OCI-LY7 (cell line): ENCODE measurements around the gene CD38.

Source experiments
- EZH2phosphoT487 ChIP-seq: fragments of 200-600 bp; sonication (generic); IDR thresholded peaks from 2 replicates; pipeline ENCODE4 v1.6.1; 2018; ENCODE audit warnings: low read depth, borderline replicate concordance, mild to moderate bottlenecking, mixed run types, antibody characterized with exemption, low read length, moderate library complexity, mixed read lengths
- TF ChIP-seq, protein P1 (sequence below): fragments of 200-600 bp; sonication (generic); conservative IDR thresholded peaks from 2 replicates; pipeline ENCODE4 v1.5.1; 2014; ENCODE audit warnings: mild to moderate bottlenecking, antibody characterized with exemption, low read length, moderate library complexity, mixed read lengths

DNA sequence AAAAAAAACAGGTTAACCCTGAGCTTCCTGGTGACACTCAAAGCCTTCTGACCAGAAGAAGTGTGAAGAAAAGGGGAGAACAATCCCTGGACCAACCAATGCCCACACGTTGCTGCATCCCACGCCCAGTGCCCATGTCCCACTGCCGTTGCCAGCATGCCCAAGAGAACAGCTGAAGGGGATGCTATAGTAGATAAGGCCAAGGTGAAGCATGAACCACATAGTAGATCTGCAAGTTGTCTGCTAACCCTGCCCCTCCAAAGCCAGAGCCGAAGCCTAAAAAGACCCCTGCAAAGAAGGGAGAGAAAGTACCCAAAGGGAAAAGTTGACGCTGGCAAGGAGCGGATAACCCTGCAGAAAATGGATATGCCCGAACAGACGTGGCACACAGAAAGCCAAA, 11.3 kb upstream of the CD38 start:
- TF ChIP-seq, protein P1, sequence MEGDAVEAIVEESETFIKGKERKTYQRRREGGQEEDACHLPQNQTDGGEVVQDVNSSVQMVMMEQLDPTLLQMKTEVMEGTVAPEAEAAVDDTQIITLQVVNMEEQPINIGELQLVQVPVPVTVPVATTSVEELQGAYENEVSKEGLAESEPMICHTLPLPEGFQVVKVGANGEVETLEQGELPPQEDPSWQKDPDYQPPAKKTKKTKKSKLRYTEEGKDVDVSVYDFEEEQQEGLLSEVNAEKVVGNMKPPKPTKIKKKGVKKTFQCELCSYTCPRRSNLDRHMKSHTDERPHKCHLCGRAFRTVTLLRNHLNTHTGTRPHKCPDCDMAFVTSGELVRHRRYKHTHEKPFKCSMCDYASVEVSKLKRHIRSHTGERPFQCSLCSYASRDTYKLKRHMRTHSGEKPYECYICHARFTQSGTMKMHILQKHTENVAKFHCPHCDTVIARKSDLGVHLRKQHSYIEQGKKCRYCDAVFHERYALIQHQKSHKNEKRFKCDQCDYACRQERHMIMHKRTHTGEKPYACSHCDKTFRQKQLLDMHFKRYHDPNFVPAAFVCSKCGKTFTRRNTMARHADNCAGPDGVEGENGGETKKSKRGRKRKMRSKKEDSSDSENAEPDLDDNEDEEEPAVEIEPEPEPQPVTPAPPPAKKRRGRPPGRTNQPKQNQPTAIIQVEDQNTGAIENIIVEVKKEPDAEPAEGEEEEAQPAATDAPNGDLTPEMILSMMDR = no peak
- no peak for TF ChIP-seq EZH2phosphoT487
